Transverse colon (tissue), 4 donors: Measurements from ENCODE around the gene PRG2. TPM values are rescaled to one million over a fixed set of nuclear protein-coding genes. Genes with fewer than 3 reads are reported as not detected.

Experiments
- DNase-seq: peaks from one replicate; pipeline ENCODE4 v3.0.0-alpha.2; 2019
- H3K27ac ChIP-seq, 4 donors: fragments of 200-600 bp; sonication (generic); 2 replicates each; pipeline ENCODE4 v1.5.1; 2016 to 2018; ENCODE audit warnings: inconsistent platforms in 4 of 4
- H3K27me3 ChIP-seq: fragments of 200-600 bp; sonication (generic); 2 replicates; pipeline ENCODE4 v1.5.1; 2017; ENCODE audit warnings: inconsistent platforms
- H3K36me3 ChIP-seq, 4 donors: fragments of 200-600 bp; sonication (generic); 2 replicates each; pipeline ENCODE4 v1.5.1; 2017 to 2019; ENCODE audit warnings: inconsistent platforms in 4 of 4
- H3K4me1 ChIP-seq, 4 donors: fragments of 200-600 bp; sonication (generic); 2 replicates each; pipeline ENCODE4 v1.5.1; 2017 to 2020; ENCODE audit warnings: inconsistent platforms in 4 of 4
- H3K4me3 ChIP-seq, 4 donors: fragments of 200-600 bp; sonication (generic); 1 replicate in 1 of 4; 2 replicates in 3 of 4; pipeline versions ENCODE4 v1.5.1 to v1.6.1; 2017 to 2019; ENCODE audit warnings: inconsistent platforms in 4 of 4
- H3K9me3 ChIP-seq, 2 donors: fragments of 200-600 bp; sonication (generic); 2 replicates each; pipeline ENCODE4 v1.5.1; 2017 to 2019; ENCODE audit warnings: inconsistent platforms in 2 of 2
- CTCF ChIP-seq, 5 experiments: fragments of 200-600 bp in 3 of 5; fragments of 450-650 bp in 2 of 5; sonication (generic) in 3 of 5; IDR thresholded peaks; 1 replicate in 2 of 5; 2 replicates in 3 of 5; pipeline ENCODE4 v1.5.1; 2016 to 2017; ENCODE audit warnings: antibody characterized with exemption in 5 of 5, inconsistent platforms in 3 of 5, mild to moderate bottlenecking in 2 of 5, moderate library complexity in 1 of 5
- EP300 ChIP-seq: sonication (generic); formaldehyde crosslinking; IDR thresholded peaks from one replicate; pipeline ENCODE4 v1.6.1; 2017; ENCODE audit warnings: antibody characterized with exemption, low read depth
- POLR2A ChIP-seq: fragments of 450-650 bp; IDR thresholded peaks from one replicate; pipeline ENCODE4 v1.6.1; 2016; ENCODE audit warnings: antibody characterized with exemption, mild to moderate bottlenecking, moderate library complexity
- POLR2AphosphoS5 ChIP-seq, 3 donors: sonication (generic); formaldehyde crosslinking; IDR thresholded peaks; one replicate each; pipeline ENCODE4 v1.6.1; 2016; ENCODE audit warnings: antibody characterized with exemption in 3 of 3
- WGBS, 2 donors: methylation state at CpG; one replicate each; pipeline ENCODE4 v1.1.5; 2018; ENCODE audit warnings: low coverage in 1 of 2; 5-methylcytosine and 5-hydroxymethylcytosine counted together
- in situ Hi-C, 4 donors: fragments of 200-750 bp; cut with MboI; loops; one replicate each; pipeline versions ENCODE4 v1.15.0 to v1.15.1; 2017; ENCODE audit warnings: low sequenced_read_pairs in 3 of 4, low pct_ligation_motif_present in 1 of 4, low pct_unique_long_range_greater_than_20kb in 1 of 4
- intact Hi-C: fragments of 100-400 bp; cut with DNase I; formaldehyde crosslinking; loops from one replicate; pipeline ENCODE4 v1.15.1; 2023; ENCODE audit warnings: low total_unique reads
- total RNA-seq, 4 donors: library from RNA; depleted of rRNA; stranded (reverse); fragments of >200 nt; gene quantifications; one replicate each; pipeline ENCODE4 v1.1.0, GENCODE V29; 2016

Gene PRG2
- total RNA-seq, 4 donors from 2014 or later, result not detected

- H3K4me3 ChIP-seq, result no peak overlapping the region
- 84 to 90% methylated on average over 3 to 6 of the region's 6 CpGs for WGBS, 2 donors
- H3K27me3 ChIP-seq, result no peaks in the 10 kb centered on the region
- peaks cover 0 to 4% (median 2%) of the 10 kb centered on the region in 4 donors for H3K4me1 ChIP-seq
- in situ Hi-C loops, result no loop called here
- intact Hi-C loops, result no loop called here
- no peaks in the 10 kb centered on the region for H3K36me3 ChIP-seq
- no peaks in the 10 kb centered on the region for H3K9me3 ChIP-seq
- DNase-seq, result no peak
- H3K27ac ChIP-seq, result no peak overlapping the region
- TF ChIP-seq POLR2A, result no peak
- no peak for TF ChIP-seq EP300
- TF ChIP-seq CTCF (IDR thresholded peaks at IDR 0.05), result no peak
- TF ChIP-seq POLR2AphosphoS5 (IDR thresholded peaks at IDR 0.05), result no peak
Observed at GRCh38 chr11:57354699-57355098, 35.8 kb downstream of the PRG2 start.

- H3K4me3 ChIP-seq, result no peak overlapping the region
- H3K4me1 ChIP-seq, result peaks cover 0 to 6% (median 2%) of the 10 kb centered on the region in 4 donors
- intact Hi-C loops, result no loop called here
- no peaks in the 10 kb centered on the region for H3K36me3 ChIP-seq
- 75 to 81% methylated on average over 3 to 4 of the region's 4 CpGs for WGBS, 2 donors
- TF ChIP-seq POLR2A (no peak), CTCF (IDR thresholded peaks at IDR 0.05) (no peak), POLR2AphosphoS5 (IDR thresholded peaks at IDR 0.05) (no peak), EP300 (no peak)
- DNase-seq, result no peak
- no peaks in the 10 kb centered on the region for H3K9me3 ChIP-seq
- H3K27me3 ChIP-seq, result no peaks in the 10 kb centered on the region
- H3K27ac ChIP-seq, result no peak overlapping the region
- in situ Hi-C loops, result no loop called here
Observed at GRCh38 chr11:57353852-57354251, 36.6 kb downstream of the PRG2 start.

GRCh38 chr11:57353446-57353845, 37.0 kb downstream of the PRG2 start:
- intact Hi-C loops, result no loop called here
- DNase-seq, result no peak
- Histone ChIP-seq H3K36me3 (no peaks in the 10 kb centered on the region), H3K9me3 (no peaks in the 10 kb centered on the region), H3K27me3 (no peaks in the 10 kb centered on the region), H3K4me1 (peaks cover 0 to 6% (median 2%) of the 10 kb centered on the region in 4 donors), H3K27ac (no peak overlapping the region), H3K4me3 (no peak overlapping the region)
- TF ChIP-seq POLR2A (no peak), CTCF (IDR thresholded peaks at IDR 0.05) (no peak), POLR2AphosphoS5 (IDR thresholded peaks at IDR 0.05) (no peak), EP300 (no peak)
- in situ Hi-C loops, result no loop called here
- 71 to 77% methylated on average over 4 of the region's 4 CpGs for WGBS, 2 donors

GRCh38 chr11:57353036-57353435, 37.4 kb downstream of the PRG2 start:
- Histone ChIP-seq H3K4me1 (peaks cover 0 to 6% (median 2%) of the 10 kb centered on the region in 4 donors), H3K4me3 (no peak overlapping the region), H3K27me3 (no peaks in the 10 kb centered on the region), H3K27ac (no peak overlapping the region), H3K9me3 (no peaks in the 10 kb centered on the region), H3K36me3 (no peaks in the 10 kb centered on the region)
- in situ Hi-C loops, result no loop called here
- 57 to 84% methylated on average over 3 to 5 of the region's 5 CpGs for WGBS, 2 donors
- intact Hi-C loops, result no loop called here
- TF ChIP-seq EP300 (no peak), CTCF (IDR thresholded peaks at IDR 0.05) (no peak), POLR2A (no peak), POLR2AphosphoS5 (IDR thresholded peaks at IDR 0.05) (no peak)
- DNase-seq, result no peak
